Measurements from ENCODE around the gene OXGR1.

GRCh38 chr13:96958286-96958891 is 35.9 kb downstream of the OXGR1 start:
- TF ChIP-seq EZH2 (IDR thresholded peaks at IDR 0.05; ENCODE audit: borderline replicate concordance, low read depth, low read length, severe bottlenecking) (no peak), JUN (IDR thresholded peaks at IDR 0.05; ENCODE audit: borderline replicate concordance, insufficient read depth, insufficient read length, low read depth) (no peak), POLR2A (IDR thresholded peaks at IDR 0.05; ENCODE audit: low read depth, low read length) (no peak)
- TF ChIP-seq, protein P1, sequence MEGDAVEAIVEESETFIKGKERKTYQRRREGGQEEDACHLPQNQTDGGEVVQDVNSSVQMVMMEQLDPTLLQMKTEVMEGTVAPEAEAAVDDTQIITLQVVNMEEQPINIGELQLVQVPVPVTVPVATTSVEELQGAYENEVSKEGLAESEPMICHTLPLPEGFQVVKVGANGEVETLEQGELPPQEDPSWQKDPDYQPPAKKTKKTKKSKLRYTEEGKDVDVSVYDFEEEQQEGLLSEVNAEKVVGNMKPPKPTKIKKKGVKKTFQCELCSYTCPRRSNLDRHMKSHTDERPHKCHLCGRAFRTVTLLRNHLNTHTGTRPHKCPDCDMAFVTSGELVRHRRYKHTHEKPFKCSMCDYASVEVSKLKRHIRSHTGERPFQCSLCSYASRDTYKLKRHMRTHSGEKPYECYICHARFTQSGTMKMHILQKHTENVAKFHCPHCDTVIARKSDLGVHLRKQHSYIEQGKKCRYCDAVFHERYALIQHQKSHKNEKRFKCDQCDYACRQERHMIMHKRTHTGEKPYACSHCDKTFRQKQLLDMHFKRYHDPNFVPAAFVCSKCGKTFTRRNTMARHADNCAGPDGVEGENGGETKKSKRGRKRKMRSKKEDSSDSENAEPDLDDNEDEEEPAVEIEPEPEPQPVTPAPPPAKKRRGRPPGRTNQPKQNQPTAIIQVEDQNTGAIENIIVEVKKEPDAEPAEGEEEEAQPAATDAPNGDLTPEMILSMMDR (IDR thresholded peaks at IDR 0.05; ENCODE audit: extremely low read depth in 1 of 2, insufficient read depth in 1 of 2, low read depth in 1 of 2, low read length in 2 of 2), result peak; percentile 56 to 74
